Brain microvascular endothelial cell (primary cell): ENCODE measurements around the gene BACE1.

Source experiments
- DNase-seq: peaks from one replicate; pipeline ENCODE4 v3.0.0-alpha.2; 2020
- H3K27ac ChIP-seq: fragments of 250-450 bp; sonication (Bioruptor Pico); 2 replicates; pipeline ENCODE4 v1.5.1; 2020; ENCODE audit warnings: mild to moderate bottlenecking, moderate library complexity
- H3K27me3 ChIP-seq: fragments of 250-450 bp; sonication (Bioruptor Pico); replicated peaks from 2 replicates; pipeline ENCODE4 v1.5.1; 2020; ENCODE audit warnings: mild to moderate bottlenecking
- H3K36me3 ChIP-seq: fragments of 250-450 bp; sonication (Bioruptor Pico); replicated peaks from 2 replicates; pipeline ENCODE4 v1.5.1; 2020; ENCODE audit warnings: mild to moderate bottlenecking
- H3K4me3 ChIP-seq: 2 replicates; pipeline ENCODE4 v1.5.1; 2011; ENCODE audit warnings: low read depth, mild to moderate bottlenecking, control low read depth, low read length, moderate library complexity
- CTCF ChIP-seq: IDR thresholded peaks from 2 replicates; pipeline ENCODE4 v1.5.1; 2011; ENCODE audit warnings: low read depth, mild to moderate bottlenecking, moderate library complexity, low read length, control low read depth, inconsistent platforms; ENCODE audit errors: missing control alignments
- in situ Hi-C: cut with HindIII; loops from 2 replicates; pipeline ENCODE4 v1.10.0; 2017; ENCODE audit warnings: low sequenced_read_pairs, low pct_ligation_motif_present

Gene BACE1

GRCh38 chr11:117287668-117288067 lies 28.4 kb downstream of the BACE1 start:
- Histone ChIP-seq H3K36me3 (peaks cover 52% of the 10 kb centered on the region), H3K4me3 (no peak overlapping the region), H3K27ac (no peak overlapping the region), H3K27me3 (no peaks in the 10 kb centered on the region)
- DNase-seq: no peak
- no peak for TF ChIP-seq CTCF
- in situ Hi-C loops: no loop called here

GRCh38 chr11:117286588-117286987 lies 29.5 kb downstream of the BACE1 start:
- peaks cover 54% of the 10 kb centered on the region for H3K36me3 ChIP-seq
- H3K27ac ChIP-seq: no peak overlapping the region
- no peak overlapping the region for H3K4me3 ChIP-seq
- TF ChIP-seq CTCF: no peak
- no peaks in the 10 kb centered on the region for H3K27me3 ChIP-seq
- in situ Hi-C loops: no loop called here
- DNase-seq: no peak

- no peak overlapping the region for H3K4me3 ChIP-seq
- H3K27me3 ChIP-seq: no peaks in the 10 kb centered on the region
- no peak for DNase-seq
- peaks cover 32% of the 10 kb centered on the region for H3K36me3 ChIP-seq
- no peak for TF ChIP-seq CTCF
- in situ Hi-C loops: no loop called here
- H3K27ac ChIP-seq: no peak overlapping the region
Observed at GRCh38 chr11:117284053-117284452, 32.0 kb downstream of the BACE1 start.

GRCh38 chr11:117282956-117283355 lies 33.1 kb downstream of the BACE1 start:
- peaks cover 30% of the 10 kb centered on the region for H3K36me3 ChIP-seq
- H3K27ac ChIP-seq: no peak overlapping the region
- in situ Hi-C loops: no loop called here
- H3K4me3 ChIP-seq: no peak overlapping the region
- no peak for TF ChIP-seq CTCF
- H3K27me3 ChIP-seq: no peaks in the 10 kb centered on the region
- no peak for DNase-seq

GRCh38 chr11:117281869-117282268 lies 34.2 kb downstream of the BACE1 start:
- Histone ChIP-seq H3K27ac (peak overlapping the region; percentile 73), H3K36me3 (peaks cover 30% of the 10 kb centered on the region)

More at GRCh38 chr11:117281869-117282268, 34.2 kb downstream of the BACE1 start:
- no peak for TF ChIP-seq CTCF
- H3K4me3 ChIP-seq: no peak overlapping the region
- DNase-seq: no peak
- no peaks in the 10 kb centered on the region for H3K27me3 ChIP-seq
- in situ Hi-C loops: no loop called here
